Caco-2 (cell line): ENCODE results near the gene STAB2. TPM values are rescaled to one million over a fixed set of nuclear protein-coding genes. Genes with fewer than 3 reads are reported as not detected.

Source experiments
- BruUV-seq: library from RNA; stranded (reverse); fragments of 400-500 nt; replicated peaks from 2 replicates; lab custom pipeline; 2021; lab: Mats Ljungman, UMichigan
- CTCF ChIA-PET: fragments of 300-600 bp; sonication (Branson Sonifier 250); formaldehyde crosslinking; loops from one replicate; lab custom pipeline; 2022; ENCODE audit warnings: antibody characterized with exemption; lab: Charles Lee
- POLR2A ChIA-PET: fragments of 300-600 bp; sonication (Branson Sonifier 250); formaldehyde crosslinking; loops from one replicate; lab custom pipeline; 2022; ENCODE audit warnings: antibody characterized with exemption; lab: Charles Lee
- DNase-seq, 2 experiments: peaks; one replicate each; pipeline versions ENCODE4 v3.0.0 to v3.0.0-alpha.2; 2020 to 2022
- H3K27me3 ChIP-seq: replicated peaks from 2 replicates; pipeline ENCODE4 v1.6.0; 2011; ENCODE audit warnings: low read length; ENCODE audit not compliant: control insufficient read depth, insufficient read depth
- H3K36me3 ChIP-seq: 2 replicates; pipeline ENCODE4 v1.5.1; 2011; ENCODE audit warnings: low read length; ENCODE audit not compliant: control insufficient read depth, insufficient read depth
- H3K4me1 ChIP-seq: fragments of 250-450 bp; sonication (Bioruptor Pico); 2 replicates; pipeline ENCODE4 v1.5.1; 2020; ENCODE audit warnings: mild to moderate bottlenecking
- H3K4me3 ChIP-seq: 2 replicates; pipeline ENCODE4 v1.5.1; 2011; ENCODE audit warnings: low read depth, mild to moderate bottlenecking, control low read depth, low read length
- H3K9me3 ChIP-seq: fragments of 250-450 bp; sonication (Bioruptor Pico); 2 replicates; pipeline ENCODE4 v1.5.1; 2020; ENCODE audit warnings: mild to moderate bottlenecking, moderate library complexity
- H3K27ac Mint-ChIP-seq: one replicate; pipeline ENCODE4 v1.8.0; 2022; ENCODE audit warnings: mixed read lengths; ENCODE audit not compliant: unreplicated experiment
- H3K27me3 Mint-ChIP-seq: one replicate; pipeline ENCODE4 v1.8.0; 2022; ENCODE audit warnings: mixed read lengths; ENCODE audit not compliant: insufficient read depth, unreplicated experiment
- H3K36me3 Mint-ChIP-seq: one replicate; pipeline ENCODE4 v1.8.0; 2022; ENCODE audit warnings: mild to moderate bottlenecking, mixed read lengths; ENCODE audit not compliant: insufficient read depth, unreplicated experiment
- H3K4me1 Mint-ChIP-seq: one replicate; pipeline ENCODE4 v1.8.0; 2022; ENCODE audit warnings: low read depth, mixed read lengths; ENCODE audit not compliant: unreplicated experiment
- H3K4me3 Mint-ChIP-seq: one replicate; pipeline ENCODE4 v1.8.0; 2022; ENCODE audit warnings: mild to moderate bottlenecking, moderate library complexity, mixed read lengths; ENCODE audit not compliant: unreplicated experiment
- H3K9me3 Mint-ChIP-seq: one replicate; pipeline ENCODE4 v1.8.0; 2022; ENCODE audit warnings: mixed read lengths; ENCODE audit not compliant: unreplicated experiment
- intact Hi-C: fragments of 100-400 bp; cut with micrococcal nuclease; formaldehyde crosslinking; loops from one replicate; pipeline ENCODE4 v1.10.0; 2022; ENCODE audit not compliant: unreplicated experiment
- total RNA-seq: library from RNA; stranded (reverse); gene quantifications from 2 replicates; pipeline ENCODE4 v1.2.3, GENCODE V29; 2022
- TF ChIP-seq, protein P1 (sequence below), 2 experiments: fragments of 200-600 bp in 1 of 2; IDR thresholded peaks; 1 replicate in 1 of 2; 2 replicates in 1 of 2; pipeline versions ENCODE4 v1.5.1 to v1.8.0; 2011 to 2022; ENCODE audit warnings: antibody characterized with exemption in 1 of 2, control low read depth in 1 of 2, inconsistent platforms in 1 of 2, low read depth in 1 of 2, low read length in 1 of 2, mild to moderate bottlenecking in 1 of 2, moderate library complexity in 1 of 2; ENCODE audit not compliant: insufficient read depth in 1 of 2, severe bottlenecking in 1 of 2, unreplicated experiment in 1 of 2

The STAB2 gene
- total RNA-seq, 1 experiment from 2014 or later: 0.25 TPM

DNA sequence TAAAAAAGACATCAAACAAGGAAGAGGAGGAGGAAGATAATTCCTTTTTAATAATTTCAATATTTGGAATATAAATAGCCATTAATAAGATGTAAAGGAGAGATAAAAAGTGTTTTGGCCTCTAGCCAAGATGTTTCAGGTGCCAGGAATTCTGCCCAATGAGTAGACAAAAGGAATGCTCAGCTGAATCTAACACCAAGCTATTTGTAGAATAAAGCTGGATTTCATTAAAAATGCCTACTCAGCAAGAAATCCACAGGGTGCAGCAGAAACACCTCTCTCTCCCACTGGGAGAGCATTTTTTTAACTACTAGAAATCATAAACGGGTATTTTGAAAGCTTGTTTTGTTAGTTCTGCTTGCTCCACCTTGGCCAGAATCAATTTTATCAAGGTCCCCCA lies 4.1 kb upstream of the STAB2 start:
- DNase-seq: no peak
- TF ChIP-seq, protein P1, sequence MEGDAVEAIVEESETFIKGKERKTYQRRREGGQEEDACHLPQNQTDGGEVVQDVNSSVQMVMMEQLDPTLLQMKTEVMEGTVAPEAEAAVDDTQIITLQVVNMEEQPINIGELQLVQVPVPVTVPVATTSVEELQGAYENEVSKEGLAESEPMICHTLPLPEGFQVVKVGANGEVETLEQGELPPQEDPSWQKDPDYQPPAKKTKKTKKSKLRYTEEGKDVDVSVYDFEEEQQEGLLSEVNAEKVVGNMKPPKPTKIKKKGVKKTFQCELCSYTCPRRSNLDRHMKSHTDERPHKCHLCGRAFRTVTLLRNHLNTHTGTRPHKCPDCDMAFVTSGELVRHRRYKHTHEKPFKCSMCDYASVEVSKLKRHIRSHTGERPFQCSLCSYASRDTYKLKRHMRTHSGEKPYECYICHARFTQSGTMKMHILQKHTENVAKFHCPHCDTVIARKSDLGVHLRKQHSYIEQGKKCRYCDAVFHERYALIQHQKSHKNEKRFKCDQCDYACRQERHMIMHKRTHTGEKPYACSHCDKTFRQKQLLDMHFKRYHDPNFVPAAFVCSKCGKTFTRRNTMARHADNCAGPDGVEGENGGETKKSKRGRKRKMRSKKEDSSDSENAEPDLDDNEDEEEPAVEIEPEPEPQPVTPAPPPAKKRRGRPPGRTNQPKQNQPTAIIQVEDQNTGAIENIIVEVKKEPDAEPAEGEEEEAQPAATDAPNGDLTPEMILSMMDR (IDR thresholded peaks at IDR 0.05; ENCODE audit: insufficient read depth in 1 of 2, low read depth in 1 of 2, low read length in 1 of 2, severe bottlenecking in 1 of 2, unreplicated experiment in 1 of 2): no peak
- BruUV-seq: no TSS peak
- intact Hi-C loops: no loop called here
- Mint-ChIP-seq H3K9me3 (no peaks in the 10 kb centered on the region), H3K4me1 (no peaks in the 10 kb centered on the region), H3K4me3 (no peak overlapping the region), H3K36me3 (no peaks in the 10 kb centered on the region), H3K27me3 (peaks cover 20% of the 10 kb centered on the region), H3K27ac (no peak overlapping the region)
- Histone ChIP-seq H3K4me1 (no peaks in the 10 kb centered on the region), H3K9me3 (no peaks in the 10 kb centered on the region), H3K36me3 (no peaks in the 10 kb centered on the region), H3K27me3 (no peaks in the 10 kb centered on the region), H3K4me3 (no peak overlapping the region)
- ChIA-PET POLR2A (no interaction called here), CTCF (no interaction called here)

- ChIA-PET CTCF (interaction anchor here (1.0 kb wide), 1 partner anchor 47 kb away, joined by 4 read pairs; no protein-coding TSS in a partner anchor), POLR2A (no interaction called here)
- H3K27ac Mint-ChIP-seq: no peak overlapping the region
- H3K27me3 ChIP-seq: no peaks in the 10 kb centered on the region
- intact Hi-C loops: loop anchor here (1.0 kb wide), 1 partner anchor 46 kb away; no protein-coding TSS in a partner anchor
- no TSS peak for BruUV-seq
- no peak for DNase-seq
- H3K4me1 ChIP-seq: peaks cover 7% of the 10 kb centered on the region; the same call in 1 of the 2 replicates
- H3K27me3 Mint-ChIP-seq: peaks cover 15% of the 10 kb centered on the region
- H3K36me3 ChIP-seq: no peaks in the 10 kb centered on the region
- no peaks in the 10 kb centered on the region for H3K36me3 Mint-ChIP-seq
- no peaks in the 10 kb centered on the region for H3K9me3 Mint-ChIP-seq
- no peaks in the 10 kb centered on the region for H3K4me1 Mint-ChIP-seq
- H3K9me3 ChIP-seq: no peaks in the 10 kb centered on the region
- no peak overlapping the region for H3K4me3 Mint-ChIP-seq
- no peak overlapping the region for H3K4me3 ChIP-seq
- TF ChIP-seq, protein P1 (IDR thresholded peaks at IDR 0.05; ENCODE audit: insufficient read depth in 1 of 2, low read depth in 1 of 2, low read length in 1 of 2, severe bottlenecking in 1 of 2, unreplicated experiment in 1 of 2): no peak
Observed at GRCh38 chr12:103586132-103586531, 941 bp upstream of the STAB2 start.

GRCh38 chr12:103588680-103589079 lies 1.6 kb downstream of the STAB2 start:
- no peak overlapping the region for H3K4me3 Mint-ChIP-seq
- H3K9me3 Mint-ChIP-seq: no peaks in the 10 kb centered on the region
- H3K4me3 ChIP-seq: no peak overlapping the region
- no peak for DNase-seq
- ChIA-PET POLR2A (no interaction called here), CTCF (no interaction called here)
- BruUV-seq: no TSS peak
- no peaks in the 10 kb centered on the region for H3K36me3 ChIP-seq
- H3K4me1 Mint-ChIP-seq: no peaks in the 10 kb centered on the region
- intact Hi-C loops: no loop called here
- TF ChIP-seq, protein P1 (IDR thresholded peaks at IDR 0.05; ENCODE audit: insufficient read depth in 1 of 2, low read depth in 1 of 2, low read length in 1 of 2, severe bottlenecking in 1 of 2, unreplicated experiment in 1 of 2): no peak
- H3K9me3 ChIP-seq: no peaks in the 10 kb centered on the region
- H3K27me3 Mint-ChIP-seq: peaks cover 8% of the 10 kb centered on the region
- H3K27me3 ChIP-seq: no peaks in the 10 kb centered on the region
- H3K36me3 Mint-ChIP-seq: no peaks in the 10 kb centered on the region
- H3K4me1 ChIP-seq: peaks cover 7% of the 10 kb centered on the region; the same call in 1 of the 2 replicates
- no peak overlapping the region for H3K27ac Mint-ChIP-seq
